ENCODE measurements around the gene SP6.
A peak's percentile ranks its signal among the peaks of the same experiment; 100 is the strongest.

The SP6 gene

GRCh38 chr17:47847341-47848197 is 3.4 kb downstream of the SP6 start:
- no peak overlapping the region for H3K4me3 ChIP-seq (ENCODE audit: low read depth, low read length)
- DNase-seq (ENCODE audit: low read depth) = no peak
- in situ Hi-C loops (cut with HindIII; ENCODE audit: low sequenced_read_pairs) = no loop called here
- TF ChIP-seq CTCF (IDR thresholded peaks at IDR 0.05; ENCODE audit: low read depth, low read length, missing control alignments) = peak; percentile 13

- TF ChIP-seq CTCF (IDR thresholded peaks at IDR 0.05; ENCODE audit: low read depth, low read length, missing control alignments) = no peak
- in situ Hi-C loops (cut with HindIII; ENCODE audit: low sequenced_read_pairs) = no loop called here
- no peak for DNase-seq (ENCODE audit: low read depth)
- H3K4me3 ChIP-seq (ENCODE audit: low read depth, low read length) = no peak overlapping the region
These were observed 4.1 kb downstream of the SP6 start for GRCh38 chr17:47846716-47847340.

GRCh38 chr17:47845716-47846075 is 5.3 kb downstream of the SP6 start:
- DNase-seq (ENCODE audit: low read depth) = no peak
- TF ChIP-seq CTCF (IDR thresholded peaks at IDR 0.05; ENCODE audit: low read depth, low read length, missing control alignments) = no peak
- in situ Hi-C loops (cut with HindIII; ENCODE audit: low sequenced_read_pairs) = no loop called here
- H3K4me3 ChIP-seq (ENCODE audit: low read depth, low read length) = no peak overlapping the region

- in situ Hi-C loops (cut with HindIII; ENCODE audit: low sequenced_read_pairs) = no loop called here
- peak; percentile 50 for TF ChIP-seq CTCF (IDR thresholded peaks at IDR 0.05; ENCODE audit: low read depth, low read length, missing control alignments)
- DNase-seq (ENCODE audit: low read depth) = no peak
- no peak overlapping the region for H3K4me3 ChIP-seq (ENCODE audit: low read depth, low read length)
These were observed 5.9 kb downstream of the SP6 start for GRCh38 chr17:47844814-47845715.

GRCh38 chr17:47844227-47844626 is 6.7 kb downstream of the SP6 start:
- no peak for TF ChIP-seq CTCF (IDR thresholded peaks at IDR 0.05; ENCODE audit: low read depth, low read length, missing control alignments)
- DNase-seq (ENCODE audit: low read depth) = no peak
- H3K4me3 ChIP-seq (ENCODE audit: low read depth, low read length) = no peak overlapping the region
- in situ Hi-C loops (cut with HindIII; ENCODE audit: low sequenced_read_pairs) = no loop called here

- no peak overlapping the region for H3K4me3 ChIP-seq (ENCODE audit: low read depth, low read length)
- in situ Hi-C loops (cut with HindIII; ENCODE audit: low sequenced_read_pairs) = no loop called here
- no peak for TF ChIP-seq CTCF (IDR thresholded peaks at IDR 0.05; ENCODE audit: low read depth, low read length, missing control alignments)
- no peak for DNase-seq (ENCODE audit: low read depth)
These were observed 7.6 kb downstream of the SP6 start for GRCh38 chr17:47843391-47843730.

All from astrocyte of the cerebellum (primary cell).